Raji (cell line): ENCODE results near the gene DCLK3.

Source experiments
- POLR2A ChIP-seq: IDR thresholded peaks from 2 replicates; pipeline ENCODE4 v1.6.1; 2011; ENCODE audit warnings: low read depth, low read length, control low read depth; ENCODE audit not compliant: insufficient read depth

Gene DCLK3

GRCh38 chr3:36680952-36681351, 83.4 kb downstream of the DCLK3 start:
- TF ChIP-seq POLR2A = no peak

DNA sequence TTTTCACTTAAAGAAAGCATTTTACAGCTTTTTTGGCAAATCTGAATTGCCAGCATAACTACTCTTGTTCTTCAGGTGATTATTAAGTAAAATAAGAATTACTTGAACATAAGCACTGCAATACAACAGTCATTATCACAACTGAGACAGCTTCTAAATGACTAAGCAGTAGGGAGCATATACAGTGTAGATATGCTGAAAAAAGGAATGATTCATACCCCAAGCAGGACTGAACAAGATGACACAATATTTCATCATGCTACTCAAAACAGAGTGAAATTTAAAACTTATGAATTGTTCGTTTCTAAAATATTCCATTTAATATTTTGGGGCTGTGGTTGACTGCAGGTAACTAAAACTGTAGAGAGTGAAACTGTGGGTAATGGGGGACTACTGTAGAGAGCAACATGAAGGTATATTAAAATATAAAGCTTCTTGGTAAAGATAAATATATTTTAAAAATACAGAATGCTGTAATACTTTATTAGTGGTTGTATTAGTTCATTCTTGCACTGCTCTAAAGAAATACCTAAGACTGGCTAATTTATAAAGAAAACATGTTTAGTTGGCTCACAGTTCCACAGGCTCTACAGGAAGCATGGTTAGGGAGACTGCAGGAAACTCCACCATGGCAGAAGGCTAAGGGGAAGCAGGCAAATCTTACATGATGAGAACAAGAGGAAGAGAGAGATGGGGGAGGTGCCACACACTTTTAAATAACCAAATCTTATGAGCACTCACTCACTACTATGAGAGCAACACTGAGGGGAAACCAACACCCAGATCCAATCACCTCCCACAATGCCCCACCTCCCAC, 84.8 kb downstream of the DCLK3 start:
- no peak for TF ChIP-seq POLR2A

DNA sequence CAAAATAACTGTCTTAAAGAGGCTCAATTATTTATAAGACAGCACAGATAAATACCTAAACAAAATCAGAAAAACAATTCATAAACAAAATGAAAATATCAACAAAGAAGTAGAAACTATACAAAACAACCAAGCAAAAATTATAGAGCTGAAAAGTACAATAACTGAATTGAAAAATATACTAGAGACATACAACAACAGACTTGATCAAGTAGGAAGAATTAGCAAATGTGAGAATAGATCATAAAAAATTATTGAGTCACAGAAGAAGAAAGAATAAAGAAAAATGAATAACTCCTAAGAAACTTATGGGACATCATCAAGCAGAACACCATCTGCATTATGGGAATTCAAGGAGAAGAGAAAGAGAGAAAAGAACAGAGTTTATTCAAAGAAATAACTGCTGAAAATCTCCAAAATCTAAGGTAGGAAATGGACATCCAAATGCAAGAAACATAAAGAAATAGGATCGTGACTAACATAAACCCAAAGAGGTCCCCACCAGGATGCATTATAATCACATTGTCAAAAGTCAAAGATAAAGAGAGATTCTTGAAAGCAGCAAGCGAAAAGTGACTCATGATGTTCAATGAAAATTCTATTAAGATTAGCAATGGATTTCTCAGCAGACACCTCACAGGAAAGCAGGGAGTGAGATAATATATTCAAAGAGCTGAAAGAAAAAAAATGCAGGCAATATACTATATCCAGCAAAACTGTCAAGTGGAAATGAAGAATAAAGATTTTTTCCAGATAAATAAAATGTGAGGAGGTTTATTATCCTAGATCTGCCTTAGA, 85.9 kb downstream of the DCLK3 start:
- no peak for TF ChIP-seq POLR2A

DNA sequence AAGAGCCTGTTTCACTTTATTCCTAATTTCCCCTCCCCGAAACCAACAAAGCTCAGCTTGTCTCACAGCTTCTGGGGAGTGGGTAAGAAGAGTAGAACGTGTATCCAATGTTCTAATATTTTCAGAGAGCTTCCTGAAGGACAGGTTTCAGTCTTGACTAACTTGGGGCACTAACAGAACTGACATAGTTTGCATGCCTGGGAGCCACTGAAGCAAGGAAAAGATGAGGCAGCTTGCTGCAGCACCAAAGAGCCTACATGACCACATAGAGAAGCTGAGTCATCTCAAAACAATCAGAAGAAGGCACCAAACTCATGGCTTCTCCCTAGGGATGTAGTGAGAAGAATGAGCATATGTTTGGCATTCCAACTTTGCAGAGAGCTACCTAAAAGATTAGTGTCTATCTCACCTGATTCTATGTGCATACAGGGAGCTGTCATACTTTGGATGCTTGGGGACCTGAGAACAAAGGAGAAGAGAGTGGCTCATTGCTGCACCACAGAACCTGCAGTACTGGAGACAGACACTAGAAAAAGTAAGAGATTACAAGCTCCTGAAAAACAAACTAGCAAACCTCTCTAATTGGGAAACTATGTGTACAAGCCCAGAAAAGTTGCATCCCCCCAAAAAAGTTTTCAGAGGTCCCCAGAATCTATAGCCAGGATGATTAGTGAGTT, 86.9 kb downstream of the DCLK3 start:
- no peak for TF ChIP-seq POLR2A

GRCh38 chr3:36674816-36675215, 89.5 kb downstream of the DCLK3 start:
- TF ChIP-seq POLR2A = no peak

GRCh38 chr3:36669764-36670163, 94.6 kb downstream of the DCLK3 start:
- TF ChIP-seq POLR2A = no peak

- TF ChIP-seq POLR2A = no peak
Observed at GRCh38 chr3:36666166-36666565, 98.2 kb downstream of the DCLK3 start.

DNA sequence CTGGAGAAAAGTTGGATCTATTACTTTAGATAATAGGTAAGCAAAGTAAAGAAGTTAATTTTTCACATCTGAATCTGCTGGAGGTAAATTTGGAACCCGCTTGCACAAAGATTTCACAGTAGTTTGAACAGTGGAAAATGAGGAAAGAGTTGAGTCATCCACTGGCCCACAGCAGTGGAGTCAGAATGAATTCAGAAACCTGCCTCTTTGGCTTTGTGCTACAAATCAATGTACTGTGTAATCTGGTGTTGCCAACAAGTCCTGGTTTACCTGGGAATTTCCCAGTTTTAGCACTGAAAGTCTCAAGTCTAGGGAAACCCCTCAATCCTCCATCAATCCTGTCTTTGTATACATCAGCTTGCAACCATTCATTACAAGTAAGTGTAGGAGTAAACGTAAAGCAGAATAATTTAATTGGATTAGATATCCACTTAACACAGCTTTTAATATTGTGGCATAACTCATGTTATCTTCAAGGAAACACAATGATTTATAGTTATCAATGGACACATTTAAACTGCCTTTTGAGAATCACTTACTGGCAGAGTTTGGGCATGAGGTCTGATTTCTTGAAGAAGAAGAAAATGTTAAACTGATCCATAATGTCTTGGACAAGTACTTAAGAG, 100.6 kb downstream of the DCLK3 start:
- TF ChIP-seq POLR2A = no peak

- TF ChIP-seq POLR2A = no peak
Observed at GRCh38 chr3:36662626-36663025, 101.7 kb downstream of the DCLK3 start.
